GM18507 (cell line): ENCODE measurements around the gene MDK.

Experiments used
- DNase-seq: peaks from one replicate; pipeline ENCODE4 v3.0.0; 2011; ENCODE audit warnings: low read depth; ENCODE audit not compliant: insufficient read length; ENCODE audit errors: extremely low spot score
- FAIRE-seq: peaks from 2 replicates; lab custom pipeline; 2011; peaks lifted over from hg19 to GRCh38; lab: Jason Lieb, UNC

Gene MDK

GRCh38 chr11:46426233-46426991 lies 44.9 kb downstream of the MDK start:
- DNase-seq (no peak), FAIRE-seq (no peak)

- no peak for DNase-seq
- no peak for FAIRE-seq
Measured at GRCh38 chr11:46427364-46427763, 45.9 kb downstream of the MDK start.

- FAIRE-seq (no peak), DNase-seq (no peak)
Measured at GRCh38 chr11:46429717-46430116, 48.2 kb downstream of the MDK start.

GRCh38 chr11:46431211-46431610 lies 49.7 kb downstream of the MDK start:
- no peak for FAIRE-seq
- no peak for DNase-seq
